Hepatic stellate cell (primary cell): ENCODE data around the gene PHETA1.
A peak's percentile ranks its signal among the peaks of the same experiment; 100 is the strongest.

ENCODE experiments used
- DNase-seq: peaks from one replicate; pipeline ENCODE4 v3.0.0; 2011; ENCODE audit warnings: low spot score

Gene PHETA1

DNA sequence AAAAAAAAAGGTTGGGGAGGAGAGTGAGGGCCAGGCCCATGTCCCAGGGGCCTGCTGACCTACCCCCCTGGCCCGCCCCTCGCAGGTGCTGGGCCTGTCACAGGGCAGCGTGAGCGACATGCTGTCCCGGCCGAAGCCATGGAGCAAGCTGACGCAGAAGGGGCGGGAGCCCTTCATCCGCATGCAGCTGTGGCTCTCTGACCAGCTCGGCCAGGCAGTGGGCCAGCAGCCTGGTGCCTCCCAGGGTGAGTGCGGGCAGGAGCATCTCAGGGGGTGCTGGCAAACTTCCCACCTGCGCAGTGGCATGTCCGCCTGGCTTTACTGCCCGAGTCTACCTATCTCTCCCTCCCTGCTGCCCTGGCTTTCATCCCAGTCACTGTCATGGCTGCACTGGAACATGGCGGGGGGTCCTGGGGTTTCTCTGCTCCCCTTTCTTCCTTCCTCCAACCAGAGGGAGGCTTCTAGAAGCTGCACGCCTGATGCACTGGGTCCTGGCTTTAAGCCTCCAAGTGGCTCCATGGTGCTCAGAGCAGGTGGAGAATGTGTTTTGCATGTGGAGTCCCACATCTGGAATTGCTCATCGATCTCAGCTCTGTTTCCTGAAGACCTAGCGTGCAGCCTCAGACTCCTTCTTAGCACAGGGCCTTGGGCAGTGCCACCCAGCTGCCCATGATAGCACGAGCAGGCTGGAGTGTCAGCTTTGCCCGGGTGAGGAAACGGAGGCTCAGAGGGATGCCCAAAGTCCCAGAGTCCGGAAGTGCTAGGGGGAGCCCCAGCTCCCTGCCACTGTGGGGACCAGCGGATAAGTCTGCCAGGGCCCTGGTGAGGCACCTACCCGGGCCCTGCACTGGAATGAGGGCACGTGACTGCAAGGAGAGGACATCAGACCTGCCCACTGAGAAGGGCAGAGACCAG is 46.3 kb downstream of the PHETA1 start:
- DNase-seq = no peak

DNA sequence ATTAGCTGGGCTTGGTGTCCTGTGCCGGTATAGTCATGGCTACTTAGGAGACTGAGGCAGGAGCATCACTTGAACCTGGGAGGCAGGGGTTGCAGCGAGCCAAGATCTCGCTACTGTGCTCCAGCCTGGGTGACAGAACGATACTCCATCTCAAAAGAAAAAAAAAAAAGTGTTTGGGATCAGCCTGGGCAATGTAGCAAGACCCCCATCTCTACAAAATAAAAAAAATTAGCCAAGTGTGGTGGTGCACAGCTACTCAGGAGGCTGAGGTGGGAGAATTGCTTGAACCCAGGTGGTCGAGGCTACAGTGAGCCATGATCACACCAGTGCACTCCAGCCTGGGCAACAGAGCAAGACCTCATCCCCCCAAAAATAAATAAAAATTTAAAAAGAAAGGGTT is 47.6 kb downstream of the PHETA1 start:
- no peak for DNase-seq

DNA sequence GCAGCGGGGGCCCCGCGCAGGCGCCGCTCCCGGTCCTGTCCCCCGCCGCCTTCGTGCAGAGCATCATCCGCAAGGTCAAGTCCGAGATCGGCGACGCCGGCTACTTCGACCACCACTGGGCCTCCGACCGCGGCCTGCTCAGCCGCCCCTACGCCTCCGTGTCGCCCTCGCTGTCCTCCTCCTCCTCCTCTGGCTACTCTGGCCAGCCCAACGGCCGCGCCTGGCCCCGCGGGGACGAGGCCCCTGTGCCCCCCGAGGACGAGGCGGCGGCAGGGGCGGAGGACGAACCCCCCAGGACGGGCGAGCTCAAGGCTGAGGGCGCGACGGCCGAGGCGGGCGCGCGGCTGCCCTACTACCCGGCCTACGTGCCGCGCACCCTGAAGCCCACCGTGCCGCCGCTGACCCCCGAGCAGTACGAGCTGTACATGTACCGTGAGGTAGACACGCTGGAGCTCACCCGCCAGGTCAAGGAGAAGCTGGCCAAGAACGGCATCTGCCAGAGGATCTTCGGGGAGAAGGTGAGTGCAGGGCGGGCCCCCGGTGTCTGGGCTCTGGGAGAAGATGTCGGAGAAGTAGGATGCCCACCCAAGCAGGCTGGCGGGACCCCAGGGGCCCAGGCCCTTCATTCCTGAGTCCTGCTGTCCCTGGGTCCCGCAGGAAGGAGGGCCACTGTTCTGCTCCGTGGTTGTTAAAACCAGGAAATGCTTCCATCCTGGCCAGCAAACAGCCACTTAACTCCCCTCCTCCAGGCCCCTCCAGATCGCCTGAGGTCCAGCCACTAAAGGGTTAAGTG is 48.4 kb downstream of the PHETA1 start:
- no peak for DNase-seq

DNA sequence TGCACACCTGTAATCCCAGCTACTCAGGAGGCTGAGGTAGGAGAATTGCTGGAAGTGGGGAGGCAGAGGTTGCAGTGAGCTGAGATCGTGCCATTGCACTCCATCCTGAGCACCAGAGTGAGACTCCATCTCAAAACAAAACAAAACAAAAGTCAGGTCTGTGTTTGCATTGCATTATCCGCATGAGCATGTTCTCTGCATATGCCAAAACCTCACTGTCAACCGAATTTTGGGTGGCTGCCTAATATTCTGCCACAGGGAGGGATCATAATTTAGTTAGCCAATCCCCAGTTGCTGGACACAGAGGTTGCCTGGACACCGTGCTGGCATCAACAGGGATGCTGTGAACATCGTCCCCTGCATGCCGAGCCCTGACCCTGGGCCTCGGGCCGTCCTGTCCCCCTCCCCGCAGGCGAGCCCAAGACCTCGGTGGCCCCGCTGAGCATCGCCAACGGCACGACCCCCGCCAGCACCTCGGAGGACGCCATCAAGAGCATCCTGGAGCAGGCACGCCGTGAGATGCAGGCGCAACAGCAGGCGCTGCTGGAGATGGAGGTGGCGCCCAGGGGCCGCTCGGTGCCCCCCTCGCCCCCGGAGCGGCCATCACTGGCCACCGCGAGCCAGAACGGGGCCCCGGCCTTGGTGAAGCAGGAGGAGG is 49.2 kb downstream of the PHETA1 start:
- DNase-seq = no peak

DNA sequence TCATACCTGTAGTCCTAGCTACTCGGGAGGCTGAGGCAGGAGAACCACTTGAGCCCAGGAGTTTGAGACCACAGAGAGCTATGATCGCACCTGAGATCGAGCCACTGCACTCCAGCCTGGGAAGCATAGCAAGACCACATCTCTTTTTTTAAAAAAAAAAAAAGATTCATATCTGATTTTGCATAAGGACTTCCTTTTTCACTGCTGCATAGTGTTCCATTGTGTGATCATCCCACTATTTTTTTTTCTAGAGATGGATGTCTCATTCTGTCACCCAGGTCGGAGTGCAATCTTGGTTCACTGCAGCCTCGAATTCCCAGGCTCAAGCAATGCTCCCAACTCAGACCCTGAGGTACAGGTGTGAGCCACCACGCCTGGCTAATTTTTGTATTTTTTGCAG is 50.4 kb downstream of the PHETA1 start:
- DNase-seq = no peak

DNA sequence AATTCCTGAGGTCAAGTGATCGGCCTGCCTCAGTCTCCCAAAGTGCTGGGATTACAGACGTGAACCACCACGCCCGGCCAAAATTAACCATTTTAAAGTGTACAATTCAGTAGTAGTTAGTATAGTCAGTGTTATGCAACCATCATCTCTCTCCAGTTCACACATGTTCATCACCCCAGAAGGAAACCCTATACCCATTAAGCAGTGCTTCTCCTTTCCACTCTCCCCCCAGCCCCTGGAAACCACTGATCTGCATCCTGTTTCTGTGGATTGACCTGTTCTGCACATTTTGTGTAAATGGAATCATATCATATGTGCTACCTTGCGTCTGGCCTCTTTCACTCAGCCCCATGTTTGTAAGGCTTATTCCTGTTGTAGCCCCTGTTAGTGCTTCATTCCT is 52.2 kb downstream of the PHETA1 start:
- DNase-seq = no peak

GRCh38 chr12:111314953-111315539 is 53.8 kb downstream of the PHETA1 start:
- no peak for DNase-seq

DNA sequence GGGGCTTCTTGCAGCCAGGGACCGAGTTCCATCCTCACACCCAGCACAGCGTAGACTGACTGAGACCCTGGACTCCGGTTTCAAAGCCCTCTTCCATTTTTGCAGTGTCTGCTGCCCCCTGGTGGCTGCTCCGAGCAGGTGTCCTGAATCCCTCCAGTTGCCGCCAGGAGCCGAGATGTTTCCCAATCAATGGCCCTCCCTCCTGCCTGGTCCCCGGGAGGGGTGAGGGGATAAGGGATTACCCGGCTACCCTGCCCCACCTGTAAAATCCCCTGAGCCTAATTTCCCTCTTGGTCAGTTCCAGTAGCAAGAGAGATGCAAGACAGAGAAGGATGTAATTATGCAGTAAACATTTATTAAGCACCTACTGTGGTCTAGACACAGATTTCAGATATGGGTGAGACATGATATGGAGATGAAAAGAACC is 55.0 kb downstream of the PHETA1 start:
- DNase-seq = peak; percentile 91

DNA sequence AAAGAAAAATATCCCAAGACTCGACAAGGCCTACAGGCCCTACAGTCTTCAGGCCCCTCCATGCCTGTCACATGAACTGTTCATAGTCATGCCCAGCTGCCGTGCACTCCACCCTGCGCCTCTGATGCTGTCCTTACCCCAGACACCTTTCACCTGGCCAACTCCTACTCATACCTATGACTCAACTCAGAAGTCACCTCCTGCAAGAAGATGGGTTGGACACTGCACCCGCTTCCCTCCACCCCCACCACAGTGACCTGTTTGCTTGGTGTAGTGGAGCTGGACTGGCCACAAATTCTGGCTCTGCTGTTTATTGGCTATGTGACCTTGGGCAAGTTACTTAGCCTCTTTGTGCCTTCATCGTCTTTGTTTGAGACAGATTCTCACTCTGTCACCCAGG is 56.2 kb downstream of the PHETA1 start:
- DNase-seq = no peak

DNA sequence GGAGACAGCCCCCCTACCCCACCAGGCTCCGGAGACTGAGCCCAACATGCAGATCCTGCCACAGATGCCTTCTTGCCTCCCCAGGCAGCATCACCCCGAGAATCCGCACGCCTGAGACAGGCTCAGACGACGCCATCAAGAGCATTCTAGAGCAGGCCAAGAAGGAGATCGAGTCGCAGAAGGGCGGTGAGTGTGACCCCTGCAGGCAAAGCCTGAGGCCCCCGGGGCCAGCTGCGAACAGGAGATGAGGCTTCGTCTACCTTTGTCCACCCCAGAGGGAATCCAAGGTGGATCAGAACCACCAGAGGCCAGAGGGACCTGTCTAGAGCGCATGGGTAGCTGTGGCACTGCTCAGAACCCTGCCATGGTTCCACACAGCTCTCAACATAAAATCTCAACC is 56.9 kb downstream of the PHETA1 start:
- no peak for DNase-seq

- DNase-seq = no peak
Observed at GRCh38 chr12:111311011-111311410, 57.9 kb downstream of the PHETA1 start.
